ENCODE results near the gene TNIP2. TPM values are rescaled to one million over a fixed set of nuclear protein-coding genes. Genes with fewer than 3 reads are reported as not detected.

Gene TNIP2
- total RNA-seq, 1 donor from 2014 or later: 25.4 TPM

GRCh38 chr4:2795300-2795892 is 39.3 kb upstream of the TNIP2 start:
- peak; percentile 17 for DNase-seq
- TF ChIP-seq CTCF (IDR thresholded peaks at IDR 0.05; ENCODE audit: partially characterized antibody, unreplicated experiment): no peak
- no peak overlapping the region for H3K4me3 Mint-ChIP-seq (ENCODE audit: unreplicated experiment)
- H3K27me3 Mint-ChIP-seq (ENCODE audit: unreplicated experiment): peaks cover 5% of the 10 kb centered on the region
- H3K27ac Mint-ChIP-seq (ENCODE audit: unreplicated experiment): no peak overlapping the region
- no peaks in the 10 kb centered on the region for H3K36me3 Mint-ChIP-seq (ENCODE audit: unreplicated experiment)
- H3K4me1 Mint-ChIP-seq (ENCODE audit: low read depth, unreplicated experiment): peaks cover 2% of the 10 kb centered on the region
- H3K9me3 Mint-ChIP-seq (ENCODE audit: unreplicated experiment): peaks cover 2% of the 10 kb centered on the region

- TF ChIP-seq CTCF (IDR thresholded peaks at IDR 0.05; ENCODE audit: partially characterized antibody, unreplicated experiment): no peak
- H3K27me3 Mint-ChIP-seq (ENCODE audit: unreplicated experiment): peaks cover 5% of the 10 kb centered on the region
- no peak for DNase-seq
- no peaks in the 10 kb centered on the region for H3K36me3 Mint-ChIP-seq (ENCODE audit: unreplicated experiment)
- peaks cover 2% of the 10 kb centered on the region for H3K4me1 Mint-ChIP-seq (ENCODE audit: low read depth, unreplicated experiment)
- H3K9me3 Mint-ChIP-seq (ENCODE audit: unreplicated experiment): peaks cover 2% of the 10 kb centered on the region
- H3K27ac Mint-ChIP-seq (ENCODE audit: unreplicated experiment): no peak overlapping the region
- H3K4me3 Mint-ChIP-seq (ENCODE audit: unreplicated experiment): peak overlapping the region; percentile 20
These were observed 38.6 kb upstream of the TNIP2 start for GRCh38 chr4:2794486-2795299.

GRCh38 chr4:2793586-2794485 is 37.7 kb upstream of the TNIP2 start:
- H3K4me3 Mint-ChIP-seq (ENCODE audit: unreplicated experiment): peak overlapping the region; percentile 79
- H3K36me3 Mint-ChIP-seq (ENCODE audit: unreplicated experiment): no peaks in the 10 kb centered on the region
- peaks cover 4% of the 10 kb centered on the region for H3K9me3 Mint-ChIP-seq (ENCODE audit: unreplicated experiment)
- peaks cover 2% of the 10 kb centered on the region for H3K4me1 Mint-ChIP-seq (ENCODE audit: low read depth, unreplicated experiment)
- no peak for TF ChIP-seq CTCF (IDR thresholded peaks at IDR 0.05; ENCODE audit: partially characterized antibody, unreplicated experiment)
- no peak overlapping the region for H3K27ac Mint-ChIP-seq (ENCODE audit: unreplicated experiment)
- peak; percentile 38 for DNase-seq
- H3K27me3 Mint-ChIP-seq (ENCODE audit: unreplicated experiment): peaks cover 7% of the 10 kb centered on the region

GRCh38 chr4:2792711-2793585 is 36.8 kb upstream of the TNIP2 start, which contains the start of gene SH3BP2:
Gene SH3BP2, plus strand, starts transcription at chr4:2793085. Its CDS starts 27,533 bp downstream, at chr4:2820618.
- Mint-ChIP-seq H3K27ac (ENCODE audit: unreplicated experiment) (no peak within 1 kb of the TSS), H3K36me3 (ENCODE audit: unreplicated experiment) (no peaks in the 10 kb centered on the region), H3K27me3 (ENCODE audit: unreplicated experiment) (peaks cover 7% of the 10 kb centered on the region), H3K4me1 (ENCODE audit: low read depth, unreplicated experiment) (peaks cover 2% of the 10 kb centered on the region), H3K4me3 (ENCODE audit: unreplicated experiment) (peak within 1 kb of the TSS; percentile 79), H3K9me3 (ENCODE audit: unreplicated experiment) (peaks cover 4% of the 10 kb centered on the region)
- DNase-seq: peak; percentile 82
- TF ChIP-seq CTCF (IDR thresholded peaks at IDR 0.05; ENCODE audit: partially characterized antibody, unreplicated experiment): no peak
